Measurements from ENCODE around the gene ZFP57.
A peak's percentile ranks its signal among the peaks of the same experiment; 100 is the strongest.
"Not testable (repeated sequence)": the region's sequence is repeated elsewhere in the genome, so short reads cannot be mapped to it uniquely, and the experiment has no call there.

Gene ZFP57

GRCh38 chr6:29702519-29703103 is 21.7 kb upstream of the ZFP57 start:
- peak; percentile 56 for DNase-seq
- in situ Hi-C loops (cut with MboI; ENCODE audit: low pct_unique_long_range_greater_than_20kb, low sequenced_read_pairs), result no loop called here

GRCh38 chr6:29696147-29697125 is 15.5 kb upstream of the ZFP57 start:
- no peak for DNase-seq
- in situ Hi-C loops (cut with MboI; ENCODE audit: low pct_unique_long_range_greater_than_20kb, low sequenced_read_pairs), result no loop called here

GRCh38 chr6:29694637-29695036 is 13.7 kb upstream of the ZFP57 start:
- in situ Hi-C loops (cut with MboI; ENCODE audit: low pct_unique_long_range_greater_than_20kb, low sequenced_read_pairs), result no loop called here
- no peak for DNase-seq

- in situ Hi-C loops (cut with MboI; ENCODE audit: low pct_unique_long_range_greater_than_20kb, low sequenced_read_pairs), result no loop called here
- no peak for DNase-seq
Observed at GRCh38 chr6:29685718-29686326, 4.9 kb upstream of the ZFP57 start.

- in situ Hi-C loops (cut with MboI; ENCODE audit: low pct_unique_long_range_greater_than_20kb, low sequenced_read_pairs), result no loop called here
Observed at GRCh38 chr6:29681811-29682210, 859 bp upstream of the ZFP57 start.

GRCh38 chr6:29680416-29680815 is 536 bp downstream of the ZFP57 start:
- no peak for DNase-seq
- in situ Hi-C loops (cut with MboI; ENCODE audit: low pct_unique_long_range_greater_than_20kb, low sequenced_read_pairs), result no loop called here

More at GRCh38 chr6:29681811-29682210, 859 bp upstream of the ZFP57 start:
- no peak for DNase-seq

GRCh38 chr6:29679962-29680361 is 990 bp downstream of the ZFP57 start:
- DNase-seq, result no peak
- in situ Hi-C loops (cut with MboI; ENCODE audit: low pct_unique_long_range_greater_than_20kb, low sequenced_read_pairs), result no loop called here

- in situ Hi-C loops (cut with MboI; ENCODE audit: low pct_unique_long_range_greater_than_20kb, low sequenced_read_pairs), result no loop called here
- DNase-seq, result no peak
Observed at GRCh38 chr6:29678114-29678513, 2.8 kb downstream of the ZFP57 start.

GRCh38 chr6:29676981-29677601 is 3.9 kb downstream of the ZFP57 start:
- in situ Hi-C loops (cut with MboI; ENCODE audit: low pct_unique_long_range_greater_than_20kb, low sequenced_read_pairs), result no loop called here

GRCh38 chr6:29675561-29675960 is 5.4 kb downstream of the ZFP57 start:
- in situ Hi-C loops (cut with MboI; ENCODE audit: low pct_unique_long_range_greater_than_20kb, low sequenced_read_pairs), result no loop called here
- no peak for DNase-seq

More at GRCh38 chr6:29676981-29677601, 3.9 kb downstream of the ZFP57 start:
- peak; percentile 20 for DNase-seq

GRCh38 chr6:29674008-29674407 is 6.9 kb downstream of the ZFP57 start:
- in situ Hi-C loops (cut with MboI; ENCODE audit: low pct_unique_long_range_greater_than_20kb, low sequenced_read_pairs), result no loop called here
- DNase-seq, result no peak

GRCh38 chr6:29673161-29673560 is 7.8 kb downstream of the ZFP57 start:
- in situ Hi-C loops (cut with MboI; ENCODE audit: low pct_unique_long_range_greater_than_20kb, low sequenced_read_pairs), result no loop called here
- DNase-seq, result no peak

- DNase-seq; in situ Hi-C loops (cut with MboI; ENCODE audit: low pct_unique_long_range_greater_than_20kb, low sequenced_read_pairs): not testable (repeated sequence)
Observed at GRCh38 chr6:29672116-29672515, 8.8 kb downstream of the ZFP57 start.

- in situ Hi-C loops (cut with MboI; ENCODE audit: low pct_unique_long_range_greater_than_20kb, low sequenced_read_pairs), result no loop called here
Observed at GRCh38 chr6:29671026-29671425, 9.9 kb downstream of the ZFP57 start.

GRCh38 chr6:29667158-29667557 is 13.8 kb downstream of the ZFP57 start:
- in situ Hi-C loops (cut with MboI; ENCODE audit: low pct_unique_long_range_greater_than_20kb, low sequenced_read_pairs), result no loop called here
- no peak for DNase-seq

More at GRCh38 chr6:29671026-29671425, 9.9 kb downstream of the ZFP57 start:
- DNase-seq, result no peak

GRCh38 chr6:29666826-29667130 is 14.2 kb downstream of the ZFP57 start:
- in situ Hi-C loops (cut with MboI; ENCODE audit: low pct_unique_long_range_greater_than_20kb, low sequenced_read_pairs), result no loop called here
- no peak for DNase-seq

- DNase-seq, result no peak
- in situ Hi-C loops (cut with MboI; ENCODE audit: low pct_unique_long_range_greater_than_20kb, low sequenced_read_pairs), result no loop called here
Observed at GRCh38 chr6:29665942-29666825, 14.8 kb downstream of the ZFP57 start.

GRCh38 chr6:29663300-29664042 is 17.5 kb downstream of the ZFP57 start:
- in situ Hi-C loops (cut with MboI; ENCODE audit: low pct_unique_long_range_greater_than_20kb, low sequenced_read_pairs), result no loop called here
- no peak for DNase-seq

Data from KBM-7 (cell line).